Amygdala (tissue), 56 donors: ENCODE measurements around the gene ADD1.
A peak's percentile ranks its signal among the peaks of the same experiment; 100 is the strongest.

Source experiments
- DNase-seq, 56 donors: peaks; one replicate each; lab custom pipeline; 2025; lab: John Stamatoyannopoulos, UW

The ADD1 gene

GRCh38 chr4:2843263-2843940 is at the start of gene ADD1:
TSS of gene ADD1 (plus strand) at chr4:2843844. CDS start at chr4:2875916, 32,072 bp downstream.
- DNase-seq = peak; percentile 62 to 96 (median 91)

GRCh38 chr4:2794486-2795299 is 49.0 kb upstream of the ADD1 start:
- peak in 13 of 56 donors; percentile 27 to 59 (median 40) for DNase-seq

- no peak for DNase-seq
These were observed 48.2 kb upstream of the ADD1 start for GRCh38 chr4:2795300-2795892.

GRCh38 chr4:2795893-2796848 is 47.5 kb upstream of the ADD1 start:
- DNase-seq = peak in 3 of 56 donors; percentile 32 to 54 (median 43)

- DNase-seq = no peak
These were observed 46.6 kb upstream of the ADD1 start for GRCh38 chr4:2796849-2797544.

- no peak for DNase-seq
These were observed 45.9 kb upstream of the ADD1 start for GRCh38 chr4:2797545-2798305.

GRCh38 chr4:2798399-2799223 is 45.0 kb upstream of the ADD1 start:
- peak in 18 of 56 donors; percentile 16 to 64 (median 44) for DNase-seq

- peak in 1 of 56 donors; percentile 17 for DNase-seq
These were observed 44.3 kb upstream of the ADD1 start for GRCh38 chr4:2799224-2799911.

- DNase-seq = peak in 4 of 56 donors; percentile 28 to 48 (median 34)
These were observed 43.5 kb upstream of the ADD1 start for GRCh38 chr4:2799971-2800690.

- peak in 50 of 56 donors; percentile 33 to 88 (median 76) for DNase-seq
These were observed 42.7 kb upstream of the ADD1 start for GRCh38 chr4:2800691-2801596.

GRCh38 chr4:2802618-2803531 is 40.8 kb upstream of the ADD1 start:
- DNase-seq = no peak

GRCh38 chr4:2803624-2804448 is 39.8 kb upstream of the ADD1 start:
- DNase-seq = no peak

GRCh38 chr4:2804449-2804972 is 39.1 kb upstream of the ADD1 start:
- DNase-seq = no peak
